ENCODE measurements around the gene CHKA. TPM values are rescaled to one million over a fixed set of nuclear protein-coding genes. Genes with fewer than 3 reads are reported as not detected.

CHKA gene
- total and polyA plus RNA-seq, 9 of the 15 experiments (the other 6 are each of a cell fraction or from before 2014, with no cell fraction given), result 3.6 to 37.0 (median 30.2) TPM

DNA sequence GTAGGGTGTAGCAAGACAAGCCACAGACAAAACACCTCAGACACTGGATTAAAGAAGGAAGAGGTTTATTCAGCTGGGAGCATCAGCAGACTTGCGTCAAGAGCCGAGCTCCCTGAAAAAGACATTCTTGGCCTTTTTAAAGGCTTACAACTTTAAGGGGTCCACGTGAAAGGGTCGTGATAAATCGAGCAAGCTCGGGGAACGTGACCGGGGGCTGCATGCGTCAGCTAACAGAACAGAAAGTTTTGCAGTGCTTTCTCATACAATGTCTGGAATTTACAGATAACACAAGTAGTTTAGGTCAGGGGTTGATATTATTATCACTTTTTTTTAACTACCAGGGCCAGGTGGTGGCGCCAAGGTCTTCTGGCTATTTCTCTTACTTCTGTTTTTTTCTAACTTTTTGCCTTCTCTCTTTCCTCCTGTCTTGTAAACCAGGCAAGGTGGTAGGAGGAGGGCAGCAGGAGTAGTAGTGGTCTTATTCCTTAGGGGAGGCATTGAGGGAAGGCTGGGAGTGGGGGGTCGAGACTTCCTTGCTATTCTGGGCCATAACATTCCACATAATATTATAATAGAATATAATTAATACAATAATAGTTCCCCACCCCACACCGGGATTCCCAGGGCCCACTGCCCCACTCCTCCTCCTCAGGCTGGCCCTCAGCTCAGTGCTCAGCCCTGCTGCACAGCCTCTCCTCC is 111.6 kb downstream of the CHKA start (continued):
- TF ChIP-seq, protein P1, sequence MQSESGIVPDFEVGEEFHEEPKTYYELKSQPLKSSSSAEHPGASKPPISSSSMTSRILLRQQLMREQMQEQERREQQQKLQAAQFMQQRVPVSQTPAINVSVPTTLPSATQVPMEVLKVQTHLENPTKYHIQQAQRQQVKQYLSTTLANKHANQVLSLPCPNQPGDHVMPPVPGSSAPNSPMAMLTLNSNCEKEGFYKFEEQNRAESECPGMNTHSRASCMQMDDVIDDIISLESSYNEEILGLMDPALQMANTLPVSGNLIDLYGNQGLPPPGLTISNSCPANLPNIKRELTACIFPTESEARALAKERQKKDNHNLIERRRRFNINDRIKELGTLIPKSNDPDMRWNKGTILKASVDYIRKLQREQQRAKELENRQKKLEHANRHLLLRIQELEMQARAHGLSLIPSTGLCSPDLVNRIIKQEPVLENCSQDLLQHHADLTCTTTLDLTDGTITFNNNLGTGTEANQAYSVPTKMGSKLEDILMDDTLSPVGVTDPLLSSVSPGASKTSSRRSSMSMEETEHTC (IDR thresholded peaks at IDR 0.05), result no peak
- TF ChIP-seq ZNF764 (CRISPR knock-in tag; IDR thresholded peaks at IDR 0.05; ENCODE audit: low read depth), result no peak
- peak; percentile 88 for TF ChIP-seq HDAC2 (IDR thresholded peaks at IDR 0.05)
- peak; percentile 83 for TF ChIP-seq CBFA2T2 (conservative IDR thresholded peaks at IDR 0.05)
- peak; percentile 79 for TF ChIP-seq SMARCA4 (IDR thresholded peaks at IDR 0.05)
- TF ChIP-seq NCOA1 (IDR thresholded peaks at IDR 0.05; ENCODE audit: low read depth), result no peak
- TF ChIP-seq, protein P2, sequence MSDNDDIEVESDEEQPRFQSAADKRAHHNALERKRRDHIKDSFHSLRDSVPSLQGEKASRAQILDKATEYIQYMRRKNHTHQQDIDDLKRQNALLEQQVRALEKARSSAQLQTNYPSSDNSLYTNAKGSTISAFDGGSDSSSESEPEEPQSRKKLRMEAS (CRISPR knock-in tag; IDR thresholded peaks at IDR 0.05), result no peak
- TF ChIP-seq STAT5A (IDR thresholded peaks at IDR 0.05; ENCODE audit: borderline replicate concordance, low read length), result no peak; the same call in 1 of the 2 replicates
- peak; percentile 40; the same call in 1 of the 2 replicates for TF ChIP-seq LEF1 (IDR thresholded peaks at IDR 0.05)
- no peak for TF ChIP-seq BRCA1 (IDR thresholded peaks at IDR 0.05)
- TF ChIP-seq BRCA1 (CRISPR knock-in tag; IDR thresholded peaks at IDR 0.05), result no peak
- TF ChIP-seq ZNF224 (CRISPR knock-in tag; IDR thresholded peaks at IDR 0.05), result 0 out of 2 replicates have a peak, but pooled peaks have one; percentile 41
- TF ChIP-seq, protein P3, sequence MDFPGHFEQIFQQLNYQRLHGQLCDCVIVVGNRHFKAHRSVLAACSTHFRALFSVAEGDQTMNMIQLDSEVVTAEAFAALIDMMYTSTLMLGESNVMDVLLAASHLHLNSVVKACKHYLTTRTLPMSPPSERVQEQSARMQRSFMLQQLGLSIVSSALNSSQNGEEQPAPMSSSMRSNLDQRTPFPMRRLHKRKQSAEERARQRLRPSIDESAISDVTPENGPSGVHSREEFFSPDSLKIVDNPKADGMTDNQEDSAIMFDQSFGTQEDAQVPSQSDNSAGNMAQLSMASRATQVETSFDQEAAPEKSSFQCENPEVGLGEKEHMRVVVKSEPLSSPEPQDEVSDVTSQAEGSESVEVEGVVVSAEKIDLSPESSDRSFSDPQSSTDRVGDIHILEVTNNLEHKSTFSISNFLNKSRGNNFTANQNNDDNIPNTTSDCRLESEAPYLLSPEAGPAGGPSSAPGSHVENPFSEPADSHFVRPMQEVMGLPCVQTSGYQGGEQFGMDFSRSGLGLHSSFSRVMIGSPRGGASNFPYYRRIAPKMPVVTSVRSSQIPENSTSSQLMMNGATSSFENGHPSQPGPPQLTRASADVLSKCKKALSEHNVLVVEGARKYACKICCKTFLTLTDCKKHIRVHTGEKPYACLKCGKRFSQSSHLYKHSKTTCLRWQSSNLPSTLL (IDR thresholded peaks at IDR 0.05), result no peak
- TF ChIP-seq, protein P4, sequence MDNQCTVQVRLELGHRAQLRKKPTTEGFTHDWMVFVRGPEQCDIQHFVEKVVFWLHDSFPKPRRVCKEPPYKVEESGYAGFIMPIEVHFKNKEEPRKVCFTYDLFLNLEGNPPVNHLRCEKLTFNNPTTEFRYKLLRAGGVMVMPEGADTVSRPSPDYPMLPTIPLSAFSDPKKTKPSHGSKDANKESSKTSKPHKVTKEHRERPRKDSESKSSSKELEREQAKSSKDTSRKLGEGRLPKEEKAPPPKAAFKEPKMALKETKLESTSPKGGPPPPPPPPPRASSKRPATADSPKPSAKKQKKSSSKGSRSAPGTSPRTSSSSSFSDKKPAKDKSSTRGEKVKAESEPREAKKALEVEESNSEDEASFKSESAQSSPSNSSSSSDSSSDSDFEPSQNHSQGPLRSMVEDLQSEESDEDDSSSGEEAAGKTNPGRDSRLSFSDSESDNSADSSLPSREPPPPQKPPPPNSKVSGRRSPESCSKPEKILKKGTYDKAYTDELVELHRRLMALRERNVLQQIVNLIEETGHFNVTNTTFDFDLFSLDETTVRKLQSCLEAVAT (IDR thresholded peaks at IDR 0.05), result no peak
- no peak for TF ChIP-seq MYBL2 (IDR thresholded peaks at IDR 0.05; ENCODE audit: low read depth)
- TF ChIP-seq MYBL2 (CRISPR knock-in tag; IDR thresholded peaks at IDR 0.05; ENCODE audit: borderline replicate concordance), result no peak
- TF ChIP-seq SAFB2 (IDR thresholded peaks at IDR 0.05; ENCODE audit: borderline replicate concordance, low read depth, low read length, severe bottlenecking), result no peak
- TF ChIP-seq, protein P5, sequence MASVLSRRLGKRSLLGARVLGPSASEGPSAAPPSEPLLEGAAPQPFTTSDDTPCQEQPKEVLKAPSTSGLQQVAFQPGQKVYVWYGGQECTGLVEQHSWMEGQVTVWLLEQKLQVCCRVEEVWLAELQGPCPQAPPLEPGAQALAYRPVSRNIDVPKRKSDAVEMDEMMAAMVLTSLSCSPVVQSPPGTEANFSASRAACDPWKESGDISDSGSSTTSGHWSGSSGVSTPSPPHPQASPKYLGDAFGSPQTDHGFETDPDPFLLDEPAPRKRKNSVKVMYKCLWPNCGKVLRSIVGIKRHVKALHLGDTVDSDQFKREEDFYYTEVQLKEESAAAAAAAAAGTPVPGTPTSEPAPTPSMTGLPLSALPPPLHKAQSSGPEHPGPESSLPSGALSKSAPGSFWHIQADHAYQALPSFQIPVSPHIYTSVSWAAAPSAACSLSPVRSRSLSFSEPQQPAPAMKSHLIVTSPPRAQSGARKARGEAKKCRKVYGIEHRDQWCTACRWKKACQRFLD (CRISPR knock-in tag; IDR thresholded peaks at IDR 0.05), result no peak
- no peak for TF ChIP-seq PHF21A (IDR thresholded peaks at IDR 0.05; ENCODE audit: borderline replicate concordance, low read depth)
- TF ChIP-seq DPF2 (IDR thresholded peaks at IDR 0.05), result peak; percentile 80
- TF ChIP-seq HLTF (IDR thresholded peaks at IDR 0.05), result no peak
- TF ChIP-seq, protein P6, sequence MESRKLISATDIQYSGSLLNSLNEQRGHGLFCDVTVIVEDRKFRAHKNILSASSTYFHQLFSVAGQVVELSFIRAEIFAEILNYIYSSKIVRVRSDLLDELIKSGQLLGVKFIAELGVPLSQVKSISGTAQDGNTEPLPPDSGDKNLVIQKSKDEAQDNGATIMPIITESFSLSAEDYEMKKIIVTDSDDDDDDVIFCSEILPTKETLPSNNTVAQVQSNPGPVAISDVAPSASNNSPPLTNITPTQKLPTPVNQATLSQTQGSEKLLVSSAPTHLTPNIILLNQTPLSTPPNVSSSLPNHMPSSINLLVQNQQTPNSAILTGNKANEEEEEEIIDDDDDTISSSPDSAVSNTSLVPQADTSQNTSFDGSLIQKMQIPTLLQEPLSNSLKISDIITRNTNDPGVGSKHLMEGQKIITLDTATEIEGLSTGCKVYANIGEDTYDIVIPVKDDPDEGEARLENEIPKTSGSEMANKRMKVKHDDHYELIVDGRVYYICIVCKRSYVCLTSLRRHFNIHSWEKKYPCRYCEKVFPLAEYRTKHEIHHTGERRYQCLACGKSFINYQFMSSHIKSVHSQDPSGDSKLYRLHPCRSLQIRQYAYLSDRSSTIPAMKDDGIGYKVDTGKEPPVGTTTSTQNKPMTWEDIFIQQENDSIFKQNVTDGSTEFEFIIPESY (CRISPR knock-in tag; IDR thresholded peaks at IDR 0.05), result peak; percentile 51; the same call in 1 of the 2 replicates
